Nephron progenitor cell (in vitro differentiated cells): Measurements from ENCODE around the gene KRT10.

Experiments
- DNase-seq: peaks from one replicate; pipeline ENCODE4 v3.0.0; 2021
- H3K27ac Mint-ChIP-seq: 2 replicates; pipeline ENCODE4 v1.8.0; 2021; ENCODE audit warnings: mild to moderate bottlenecking, moderate library complexity, mixed read lengths
- H3K27me3 Mint-ChIP-seq: 2 replicates; pipeline ENCODE4 v1.8.0; 2021; ENCODE audit warnings: mild to moderate bottlenecking, low read depth, mixed read lengths; ENCODE audit not compliant: poor library complexity
- H3K36me3 Mint-ChIP-seq: 2 replicates; pipeline ENCODE4 v1.8.0; 2021; ENCODE audit warnings: low read depth, mixed read lengths
- H3K4me1 Mint-ChIP-seq: 2 replicates; pipeline ENCODE4 v1.8.0; 2021; ENCODE audit warnings: mixed read lengths
- H3K4me3 Mint-ChIP-seq: 2 replicates; pipeline ENCODE4 v1.8.0; 2021; ENCODE audit warnings: mild to moderate bottlenecking, moderate library complexity, mixed read lengths
- H3K9me3 Mint-ChIP-seq: 2 replicates; pipeline ENCODE4 v1.8.0; 2021; ENCODE audit warnings: mild to moderate bottlenecking, moderate library complexity, mixed read lengths
- CTCF ChIP-seq: fragments of 200-600 bp; sonication (generic); IDR thresholded peaks from 2 replicates; pipeline ENCODE4 v1.5.0; 2021; ENCODE audit warnings: antibody characterized with exemption

The KRT10 gene

GRCh38 chr17:40850293-40850972 lies 28.0 kb upstream of the KRT10 start:
- H3K4me3 Mint-ChIP-seq, result no peak overlapping the region
- peaks cover 24% of the 10 kb centered on the region for H3K27me3 Mint-ChIP-seq
- no peaks in the 10 kb centered on the region for H3K36me3 Mint-ChIP-seq
- H3K4me1 Mint-ChIP-seq, result no peaks in the 10 kb centered on the region
- no peak overlapping the region for H3K27ac Mint-ChIP-seq
- DNase-seq, result no peak
- no peaks in the 10 kb centered on the region for H3K9me3 Mint-ChIP-seq
- TF ChIP-seq CTCF, result no peak

GRCh38 chr17:40849723-40850122 lies 27.3 kb upstream of the KRT10 start:
- no peak for DNase-seq
- H3K4me1 Mint-ChIP-seq, result no peaks in the 10 kb centered on the region
- peaks cover 29% of the 10 kb centered on the region for H3K27me3 Mint-ChIP-seq
- H3K9me3 Mint-ChIP-seq, result no peaks in the 10 kb centered on the region
- no peak for TF ChIP-seq CTCF
- no peak overlapping the region for H3K4me3 Mint-ChIP-seq
- no peak overlapping the region for H3K27ac Mint-ChIP-seq
- H3K36me3 Mint-ChIP-seq, result no peaks in the 10 kb centered on the region

DNA sequence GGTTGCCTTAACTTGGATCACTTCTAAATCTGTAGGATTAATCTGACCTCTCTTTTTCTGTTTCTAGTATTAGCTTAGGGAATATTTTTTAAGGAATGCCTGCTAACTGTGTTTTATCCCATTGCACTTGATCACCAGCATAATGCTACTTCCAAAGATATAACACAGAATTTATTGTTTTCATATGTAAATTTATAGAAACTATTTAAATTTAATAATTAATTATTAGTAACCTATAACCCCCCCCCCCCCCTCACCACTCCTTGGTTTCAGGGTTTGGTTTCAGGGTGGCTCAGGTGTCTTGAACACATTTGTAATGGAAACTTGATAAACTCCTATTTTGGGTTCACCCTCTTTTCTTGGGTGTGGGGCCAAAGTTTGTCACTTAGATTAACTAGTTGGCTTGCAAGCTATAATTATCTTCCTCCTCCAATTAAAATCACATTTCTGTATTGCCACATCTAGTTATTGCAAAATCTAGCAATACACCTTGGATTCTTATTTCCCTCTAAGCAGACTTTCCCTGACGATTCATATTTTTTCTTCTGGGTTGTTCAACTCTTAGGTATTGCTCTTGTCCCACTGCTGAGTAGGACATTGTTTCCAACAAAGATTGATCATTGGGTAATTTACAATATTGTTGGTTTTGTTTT lies 26.3 kb upstream of the KRT10 start:
- Mint-ChIP-seq H3K27ac (no peak overlapping the region), H3K4me1 (no peaks in the 10 kb centered on the region), H3K36me3 (no peaks in the 10 kb centered on the region), H3K27me3 (peaks cover 39% of the 10 kb centered on the region), H3K9me3 (no peaks in the 10 kb centered on the region), H3K4me3 (no peak overlapping the region)
- no peak for DNase-seq
- no peak for TF ChIP-seq CTCF

GRCh38 chr17:40846515-40847144 lies 24.2 kb upstream of the KRT10 start:
- Mint-ChIP-seq H3K27me3 (peaks cover 50% of the 10 kb centered on the region), H3K27ac (no peak overlapping the region), H3K9me3 (no peaks in the 10 kb centered on the region), H3K4me1 (no peaks in the 10 kb centered on the region), H3K36me3 (no peaks in the 10 kb centered on the region), H3K4me3 (no peak overlapping the region)
- TF ChIP-seq CTCF, result no peak
- no peak for DNase-seq

DNA sequence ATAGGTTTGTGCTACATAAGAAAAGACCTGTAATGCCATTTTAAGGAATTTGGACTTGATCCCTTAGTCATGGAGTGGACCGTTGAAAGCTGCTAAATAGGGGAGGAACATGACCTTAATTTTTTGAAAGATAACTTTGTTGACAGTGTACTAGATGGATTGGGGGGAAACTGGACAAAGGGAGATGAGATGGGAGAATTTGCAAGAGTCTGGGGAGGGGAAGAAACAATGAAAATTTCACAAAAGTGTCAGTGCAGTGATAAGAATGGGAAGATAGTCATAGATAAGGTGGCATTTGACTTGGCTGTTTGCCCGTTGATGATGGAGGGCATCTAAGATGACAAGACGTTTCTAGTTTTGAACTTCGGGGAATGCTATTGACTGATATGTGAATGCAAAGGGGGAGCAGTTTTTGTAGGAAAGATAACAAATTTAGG lies 22.3 kb upstream of the KRT10 start:
- no peak overlapping the region for H3K4me3 Mint-ChIP-seq
- no peaks in the 10 kb centered on the region for H3K36me3 Mint-ChIP-seq
- peaks cover 38% of the 10 kb centered on the region for H3K27me3 Mint-ChIP-seq
- no peaks in the 10 kb centered on the region for H3K9me3 Mint-ChIP-seq
- no peak overlapping the region for H3K27ac Mint-ChIP-seq
- H3K4me1 Mint-ChIP-seq, result no peaks in the 10 kb centered on the region
- no peak for TF ChIP-seq CTCF
- no peak for DNase-seq
